HCT116 (cell line): ENCODE results near the gene PLEKHN1. TPM values are rescaled to one million over a fixed set of nuclear protein-coding genes. Genes with fewer than 3 reads are reported as not detected.

Source experiments
- ATAC-seq: fragments of 200-7000 bp; cut with Tn5 transposase; 2 replicates; pipeline ENCODE4 v1.9.1; 2020; ENCODE audit warnings: mild to moderate bottlenecking, moderate library complexity
- BruUV-seq: library from RNA; stranded (reverse); fragments of 400-500 nt; replicated peaks from 2 replicates; lab custom pipeline; 2021; lab: Mats Ljungman, UMichigan
- CTCF ChIA-PET: fragments of 300-600 bp; sonication (Branson Sonifier 250); formaldehyde crosslinking; loops from one replicate; lab custom pipeline; 2021; ENCODE audit warnings: antibody characterized with exemption; lab: Charles Lee
- POLR2A ChIA-PET: fragments of 300-600, 350-600 bp; sonication (Branson Sonifier 250); formaldehyde crosslinking; loops from one replicate; lab custom pipeline; 2021; ENCODE audit warnings: antibody characterized with exemption; lab: Charles Lee
- RAD21 ChIA-PET, 2 experiments: fragments of 300-600 bp; sonication (Branson Sonifier 250); formaldehyde crosslinking; loops; one replicate each; lab custom pipeline; 2023; ENCODE audit warnings: low total read pairs in 2 of 2; ENCODE audit not compliant: uncharacterized antibody in 2 of 2, unreplicated experiment in 2 of 2, low non-redundant PET in 1 of 2; lab: Charles Lee
- DNase-seq: peaks from one replicate; pipeline ENCODE4 v3.0.0-alpha.2; 2010; ENCODE audit warnings: low read depth, low spot score
- H2AFZ ChIP-seq: fragments of 200-600 bp; shearing (Covaris generic), sonication (generic); 2 replicates; pipeline ENCODE4 v1.6.1; 2017; ENCODE audit warnings: low read depth, mixed run types, mixed read lengths, antibody characterized with exemption, low read length; ENCODE audit not compliant: poor library complexity, severe bottlenecking
- H3K27ac ChIP-seq: 2 replicates; pipeline ENCODE4 v1.5.1; 2012; ENCODE audit warnings: low read depth, low read length
- H3K27me3 ChIP-seq: fragments of 200-600 bp; sonication (generic); 2 replicates; pipeline ENCODE4 v1.6.1; 2016; ENCODE audit warnings: mixed run types, low read length, mixed read lengths; ENCODE audit not compliant: insufficient read depth
- H3K36me3 ChIP-seq, 2 experiments: fragments of 200-500 bp in 1 of 2; fragments of 200-600 bp in 1 of 2; sonication (Bioruptor generic) in 1 of 2; sonication (generic) in 1 of 2; 2 replicates each; pipeline versions ENCODE4 v1.5.1 to v1.6.1; 2014 to 2016; ENCODE audit warnings: low read length in 2 of 2, inconsistent platforms in 1 of 2, mixed read lengths in 1 of 2, mixed run types in 1 of 2; ENCODE audit not compliant: insufficient read depth in 2 of 2, control insufficient read depth in 1 of 2
- H3K4me1 ChIP-seq, 2 experiments: fragments of 200-600 bp in 1 of 2; sonication (generic) in 1 of 2; 2 replicates each; pipeline versions ENCODE4 v1.5.1 to v1.6.1; 2012 to 2017; ENCODE audit warnings: low read length in 2 of 2, inconsistent platforms in 1 of 2, mild to moderate bottlenecking in 1 of 2, mixed read lengths in 1 of 2, mixed run types in 1 of 2, moderate library complexity in 1 of 2; ENCODE audit not compliant: insufficient read depth in 2 of 2, control insufficient read depth in 1 of 2
- H3K4me2 ChIP-seq: fragments of 200-600 bp; sonication (generic); 2 replicates; pipeline ENCODE4 v1.6.1; 2017; ENCODE audit warnings: mixed run types, low read length, mixed read lengths
- H3K4me3 ChIP-seq, 2 experiments: fragments of 200-600 bp in 1 of 2; sonication (generic) in 1 of 2; replicated peaks in 1 of 2; 2 replicates each; pipeline ENCODE4 v1.5.1; 2011 to 2016; ENCODE audit warnings: low read length in 2 of 2, control low read depth in 1 of 2, low read depth in 1 of 2, mild to moderate bottlenecking in 1 of 2, mixed read lengths in 1 of 2, mixed run types in 1 of 2
- H3K79me2 ChIP-seq: fragments of 200-600 bp; sonication (generic); 2 replicates; pipeline ENCODE4 v1.6.1; 2017; ENCODE audit warnings: mild to moderate bottlenecking, mixed run types, low read length, moderate library complexity, mixed read lengths; ENCODE audit not compliant: insufficient read depth
- H3K9ac ChIP-seq: fragments of 200-600 bp; sonication (generic); 2 replicates; pipeline ENCODE4 v1.6.1; 2016; ENCODE audit warnings: low read length, mixed read lengths
- H3K9me2 ChIP-seq: fragments of 200-600 bp; sonication (generic), shearing (Covaris generic); 2 replicates; pipeline ENCODE4 v1.6.1; 2017; ENCODE audit warnings: mixed run types, mild to moderate bottlenecking, moderate library complexity; ENCODE audit not compliant: insufficient read depth
- H3K9me3 ChIP-seq, 2 experiments: fragments of 200-500 bp in 1 of 2; fragments of 200-600 bp in 1 of 2; sonication (Bioruptor generic) in 1 of 2; sonication (generic) in 1 of 2; 2 replicates each; pipeline ENCODE4 v1.6.1; 2014 to 2017; ENCODE audit warnings: low read length in 2 of 2, mixed read lengths in 2 of 2, inconsistent platforms in 1 of 2, low read depth in 1 of 2, mild to moderate bottlenecking in 1 of 2, mixed run types in 1 of 2, moderate library complexity in 1 of 2; ENCODE audit not compliant: control insufficient read depth in 1 of 2, insufficient read depth in 1 of 2
- H4K20me1 ChIP-seq: fragments of 200-600 bp; sonication (generic), shearing (Covaris generic); 2 replicates; pipeline ENCODE4 v1.6.1; 2017; ENCODE audit warnings: mixed run types, mild to moderate bottlenecking, moderate library complexity; ENCODE audit not compliant: insufficient read depth
- ATF3 ChIP-seq: IDR thresholded peaks from 2 replicates; pipeline ENCODE4 v1.6.1; 2012
- POLR2AphosphoS5 ChIP-seq: IDR thresholded peaks from 2 replicates; pipeline ENCODE4 v1.6.1; 2011; ENCODE audit warnings: mild to moderate bottlenecking, low read depth, low read length, moderate library complexity
- SRF ChIP-seq: IDR thresholded peaks from 2 replicates; pipeline ENCODE4 v1.6.1; 2012; ENCODE audit warnings: low read depth
- YY1 ChIP-seq: IDR thresholded peaks from 2 replicates; pipeline ENCODE4 v1.6.1; 2011; ENCODE audit warnings: low read length, low read depth, moderate library complexity, mild to moderate bottlenecking; ENCODE audit not compliant: insufficient replicate concordance; ENCODE audit errors: extremely low read depth
- ZFX ChIP-seq: fragments of 450-650 bp; IDR thresholded peaks from 2 replicates; pipeline ENCODE4 v1.6.1; 2017
- intact Hi-C: fragments of 100-400 bp; cut with micrococcal nuclease; formaldehyde crosslinking; loops from 2 replicates; pipeline ENCODE4 v1.10.0; 2022
- total RNA-seq: library from RNA; stranded (reverse); gene quantifications from one replicate; pipeline ENCODE4 v1.2.1, GENCODE V29; 2021; ENCODE audit not compliant: unreplicated experiment

PLEKHN1 gene
- total RNA-seq, 1 experiment from 2014 or later = 11.6 TPM

- no peak within 1 kb of the TSS for H2AFZ ChIP-seq
- DNase-seq (no peak), ATAC-seq (peak; percentile 79)
Measured at GRCh38 chr1:958823-959730, 7.2 kb upstream of the PLEKHN1 start, which contains the start of gene NOC2L. TSS of gene NOC2L (minus strand) at chr1:959256. CDS start at chr1:959240, 16 bp downstream.

GRCh38 chr1:959731-960362 is 6.4 kb upstream of the PLEKHN1 start:
- Histone ChIP-seq H2AFZ (no peak overlapping the region), H3K27ac (peak overlapping the region; percentile 99), H3K4me3 (peak overlapping the region; percentile 68 to 93), H3K9me2 (no peaks in the 10 kb centered on the region), H3K36me3 (peaks cover 26 to 35% of the 10 kb centered on the region in 2 experiments; a peak in 3 of 4 replicates), H3K9me3 (no peaks in the 10 kb centered on the region), H3K27me3 (no peaks in the 10 kb centered on the region), H3K79me2 (peaks cover 68% of the 10 kb centered on the region), H4K20me1 (no peaks in the 10 kb centered on the region; the same call in 1 of the 2 replicates), H3K9ac (peak overlapping the region; percentile 97), H3K4me1 (peaks cover 10 to 19% of the 10 kb centered on the region in 2 experiments), H3K4me2 (peak overlapping the region; percentile 85)
- TF ChIP-seq SRF = no peak
- TF ChIP-seq ZFX = peak; percentile 38; the same call in 1 of the 2 replicates
- ChIA-PET RAD21 (no interaction called here), CTCF (interaction anchor here (1.1 kb wide), 1 partner anchor 55 kb away, joined by 3 read pairs; no protein-coding TSS in a partner anchor), POLR2A (interaction anchor here (1.2 kb wide), 1 partner anchor 18 kb away, joined by 3 read pairs; no protein-coding TSS in a partner anchor)
- DNase-seq (no peak), ATAC-seq (peak; percentile 43)
- intact Hi-C loops = loop anchor here (5.0 kb wide), 1 partner anchor 58 kb away; no protein-coding TSS in a partner anchor
- BruUV-seq = no TSS peak

More at GRCh38 chr1:958823-959730, 7.2 kb upstream of the PLEKHN1 start, which contains the start of gene NOC2L:
- BruUV-seq = TSS peak; percentile 85
- no peaks in the 10 kb centered on the region for H3K9me2 ChIP-seq
- peak within 1 kb of the TSS; percentile 99 for H3K27ac ChIP-seq
- H4K20me1 ChIP-seq = no peaks in the 10 kb centered on the region; the same call in 1 of the 2 replicates
- H3K27me3 ChIP-seq = no peaks in the 10 kb centered on the region
- ChIA-PET RAD21 (no interaction called here), CTCF (interaction anchor here (1.1 kb wide), 1 partner anchor 54 kb away, joined by 3 read pairs; no protein-coding TSS in a partner anchor), POLR2A (interaction anchor here (1.2 kb wide), 1 partner anchor 17 kb away, joined by 3 read pairs; no protein-coding TSS in a partner anchor)
- intact Hi-C loops = no loop called here
- peaks cover 10 to 17% of the 10 kb centered on the region in 2 experiments for H3K4me1 ChIP-seq
- peaks cover 29 to 41% of the 10 kb centered on the region in 2 experiments; a peak in 3 of 4 replicates for H3K36me3 ChIP-seq
- H3K4me2 ChIP-seq = peak within 1 kb of the TSS; percentile 85
- H3K9me3 ChIP-seq = no peaks in the 10 kb centered on the region
- H3K4me3 ChIP-seq = peak within 1 kb of the TSS; percentile 92 to 93
- H3K79me2 ChIP-seq = peaks cover 75% of the 10 kb centered on the region
- H3K9ac ChIP-seq = peak within 1 kb of the TSS; percentile 97
- TF ChIP-seq ATF3 = no peak
- TF ChIP-seq YY1 = peak; percentile 91
- TF ChIP-seq POLR2AphosphoS5 = peak; percentile 84
